Measurements from ENCODE around the gene RABEP2.
"Not testable (repeated sequence)": the region's sequence is repeated elsewhere in the genome, so short reads cannot be mapped to it uniquely, and the experiment has no call there.

Gene RABEP2

GRCh38 chr16:28876019-28876659, 48.9 kb downstream of the RABEP2 start:
- in situ Hi-C loops (cut with MboI; ENCODE audit: low pct_unique_long_range_greater_than_20kb, low sequenced_read_pairs, unreplicated experiment), result loop anchor here (10.0 kb wide), 1 partner anchor 69 kb away; no protein-coding TSS in a partner anchor
- TF ChIP-seq, protein P1, sequence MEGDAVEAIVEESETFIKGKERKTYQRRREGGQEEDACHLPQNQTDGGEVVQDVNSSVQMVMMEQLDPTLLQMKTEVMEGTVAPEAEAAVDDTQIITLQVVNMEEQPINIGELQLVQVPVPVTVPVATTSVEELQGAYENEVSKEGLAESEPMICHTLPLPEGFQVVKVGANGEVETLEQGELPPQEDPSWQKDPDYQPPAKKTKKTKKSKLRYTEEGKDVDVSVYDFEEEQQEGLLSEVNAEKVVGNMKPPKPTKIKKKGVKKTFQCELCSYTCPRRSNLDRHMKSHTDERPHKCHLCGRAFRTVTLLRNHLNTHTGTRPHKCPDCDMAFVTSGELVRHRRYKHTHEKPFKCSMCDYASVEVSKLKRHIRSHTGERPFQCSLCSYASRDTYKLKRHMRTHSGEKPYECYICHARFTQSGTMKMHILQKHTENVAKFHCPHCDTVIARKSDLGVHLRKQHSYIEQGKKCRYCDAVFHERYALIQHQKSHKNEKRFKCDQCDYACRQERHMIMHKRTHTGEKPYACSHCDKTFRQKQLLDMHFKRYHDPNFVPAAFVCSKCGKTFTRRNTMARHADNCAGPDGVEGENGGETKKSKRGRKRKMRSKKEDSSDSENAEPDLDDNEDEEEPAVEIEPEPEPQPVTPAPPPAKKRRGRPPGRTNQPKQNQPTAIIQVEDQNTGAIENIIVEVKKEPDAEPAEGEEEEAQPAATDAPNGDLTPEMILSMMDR (IDR thresholded peaks at IDR 0.05; ENCODE audit: extremely low read depth, insufficient read depth, missing control alignments), result no peak
- DNase-seq (ENCODE audit: low spot score), result no peak

DNA sequence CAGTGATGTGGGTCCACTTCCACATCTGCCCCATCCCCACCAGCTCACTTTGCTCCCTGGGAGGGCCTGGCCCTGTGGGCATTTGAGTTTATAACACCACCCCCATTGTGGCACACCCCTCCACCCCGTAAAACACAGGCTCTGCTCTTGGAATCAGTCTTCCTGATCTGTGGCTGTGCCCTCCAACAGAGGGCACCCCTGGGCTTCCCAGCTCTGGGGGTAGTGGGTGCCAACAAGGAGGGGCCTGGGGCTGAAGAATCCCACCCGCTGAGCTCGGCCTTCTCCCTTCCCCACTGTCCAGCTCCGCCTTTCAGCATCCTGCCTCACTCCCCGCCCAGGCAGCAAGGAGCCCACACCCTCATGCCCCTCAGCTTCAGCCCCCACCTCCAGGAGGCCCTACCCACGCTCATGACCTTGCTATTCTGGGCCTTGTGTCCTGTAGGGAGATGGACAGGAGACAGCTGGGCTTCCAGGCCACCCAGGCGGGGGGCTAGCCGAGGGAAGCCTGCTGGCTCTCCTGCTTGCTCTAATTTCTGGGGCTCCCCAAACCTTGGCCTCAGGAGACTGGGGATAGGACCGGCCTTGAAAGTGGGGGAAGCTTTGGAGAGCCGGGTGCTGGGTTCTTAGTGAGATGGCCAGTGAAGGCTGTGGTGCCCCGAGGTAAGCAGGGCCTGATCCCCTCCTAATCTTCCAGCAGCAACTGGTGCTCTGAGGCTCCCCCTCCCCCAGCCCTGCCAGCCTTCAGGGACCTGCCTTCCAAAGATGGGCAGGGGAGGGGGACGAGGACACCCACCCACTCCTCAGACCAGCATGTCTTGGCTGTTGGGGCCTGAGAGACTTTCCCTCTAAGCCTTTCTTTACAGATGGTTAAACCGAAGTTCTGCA, 49.7 kb downstream of the RABEP2 start:
- no peak for DNase-seq (ENCODE audit: low spot score)

DNA sequence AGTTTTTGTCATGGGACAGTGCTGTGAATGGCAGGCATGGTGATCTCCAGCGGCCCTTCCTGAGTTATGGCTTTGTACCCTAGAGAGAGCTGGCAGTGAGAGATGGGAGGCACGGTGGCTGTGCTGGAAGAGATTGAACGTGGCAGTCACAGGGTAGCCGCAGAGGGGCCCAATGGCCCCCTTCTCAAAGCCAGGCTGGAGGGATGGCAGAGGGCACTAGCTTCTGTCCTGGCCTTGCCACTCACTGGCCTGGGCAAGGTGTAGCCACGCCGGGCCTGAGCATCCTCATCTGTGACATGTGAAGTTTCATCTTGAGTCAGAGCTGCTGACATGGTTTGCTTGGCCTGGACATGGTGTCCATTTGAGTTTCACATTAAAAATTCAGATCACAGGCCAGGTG, 50.6 kb downstream of the RABEP2 start:
- TF ChIP-seq, protein P1 (IDR thresholded peaks at IDR 0.05; ENCODE audit: extremely low read depth, insufficient read depth, missing control alignments), result no peak
- no peak for DNase-seq (ENCODE audit: low spot score)
- in situ Hi-C loops (cut with MboI; ENCODE audit: low pct_unique_long_range_greater_than_20kb, low sequenced_read_pairs, unreplicated experiment), result loop anchor here (10.0 kb wide), 1 partner anchor 70 kb away; no protein-coding TSS in a partner anchor

More for the DNA sequence above, 49.7 kb downstream of the RABEP2 start:
- TF ChIP-seq, protein P1 (IDR thresholded peaks at IDR 0.05; ENCODE audit: extremely low read depth, insufficient read depth, missing control alignments), result no peak
- in situ Hi-C loops (cut with MboI; ENCODE audit: low pct_unique_long_range_greater_than_20kb, low sequenced_read_pairs, unreplicated experiment), result loop anchor here (10.0 kb wide), 1 partner anchor 69 kb away; no protein-coding TSS in a partner anchor

DNA sequence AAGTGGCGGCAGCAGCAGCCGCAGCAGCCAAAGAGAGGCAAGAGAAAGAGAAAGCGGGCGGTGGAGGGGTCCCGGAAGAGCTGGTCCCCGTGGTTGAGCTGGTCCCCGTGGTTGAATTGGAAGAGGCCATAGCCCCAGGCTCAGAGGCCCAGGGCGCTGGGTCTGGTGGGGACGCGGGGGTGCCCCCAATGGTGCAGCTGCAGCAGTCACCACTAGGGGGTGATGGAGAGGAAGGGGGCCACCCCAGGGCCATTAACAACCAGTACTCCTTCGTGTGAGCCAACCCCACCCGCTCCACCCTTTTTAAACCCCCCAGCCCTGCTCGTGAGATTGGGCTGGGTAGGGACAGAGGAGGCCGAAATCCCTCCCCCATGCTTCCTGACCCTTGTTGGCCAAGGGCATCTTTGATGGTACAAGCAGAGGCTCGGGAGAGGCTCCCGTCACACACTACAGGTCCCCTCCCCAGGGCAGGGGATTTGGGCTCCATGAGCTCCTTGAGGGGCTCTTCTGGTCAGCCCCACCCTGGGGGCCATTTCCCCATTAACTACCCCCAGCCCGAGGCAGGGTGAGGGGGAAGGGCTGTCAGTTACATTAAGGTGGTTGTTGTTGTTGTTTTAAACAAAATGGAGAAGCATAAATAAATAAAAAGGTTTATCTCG, 51.4 kb downstream of the RABEP2 start:
- TF ChIP-seq, protein P1 (IDR thresholded peaks at IDR 0.05; ENCODE audit: extremely low read depth, insufficient read depth, missing control alignments), result peak; percentile 78
- DNase-seq (ENCODE audit: low spot score), result peak; percentile 83
- in situ Hi-C loops (cut with MboI; ENCODE audit: low pct_unique_long_range_greater_than_20kb, low sequenced_read_pairs, unreplicated experiment), result loop anchor here (10.0 kb wide), 1 partner anchor 71 kb away; no protein-coding TSS in a partner anchor

- TF ChIP-seq, protein P1 (IDR thresholded peaks at IDR 0.05; ENCODE audit: extremely low read depth, insufficient read depth, missing control alignments), result no peak
- in situ Hi-C loops (cut with MboI; ENCODE audit: low pct_unique_long_range_greater_than_20kb, low sequenced_read_pairs, unreplicated experiment), result loop anchor here (10.0 kb wide), 1 partner anchor 72 kb away; no protein-coding TSS in a partner anchor
- DNase-seq (ENCODE audit: low spot score), result no peak
These were observed 52.1 kb downstream of the RABEP2 start for GRCh38 chr16:28872952-28873351.

DNA sequence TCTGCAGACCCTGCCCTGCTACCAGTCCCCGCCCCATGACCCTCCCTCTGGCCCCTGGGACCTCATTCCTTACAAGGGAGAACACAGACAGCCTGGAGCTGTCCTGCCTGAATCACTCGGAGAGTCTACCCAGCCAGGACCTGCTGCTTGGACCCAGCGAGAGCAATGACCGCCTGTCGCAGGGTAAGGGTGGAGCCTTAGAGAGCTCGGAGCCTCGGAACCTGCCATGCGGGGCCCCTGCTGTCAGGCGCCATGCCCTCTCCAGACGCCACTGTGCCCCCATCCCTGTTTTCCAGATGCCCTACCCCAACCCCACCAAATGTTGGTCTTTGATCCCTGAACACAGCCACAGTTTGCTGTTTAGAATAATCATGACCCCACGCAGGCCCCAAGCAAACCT, 55.8 kb downstream of the RABEP2 start:
- no peak for DNase-seq (ENCODE audit: low spot score)
- in situ Hi-C loops (cut with MboI; ENCODE audit: low pct_unique_long_range_greater_than_20kb, low sequenced_read_pairs, unreplicated experiment), result no loop called here
- TF ChIP-seq, protein P1 (IDR thresholded peaks at IDR 0.05; ENCODE audit: extremely low read depth, insufficient read depth, missing control alignments), result no peak

DNA sequence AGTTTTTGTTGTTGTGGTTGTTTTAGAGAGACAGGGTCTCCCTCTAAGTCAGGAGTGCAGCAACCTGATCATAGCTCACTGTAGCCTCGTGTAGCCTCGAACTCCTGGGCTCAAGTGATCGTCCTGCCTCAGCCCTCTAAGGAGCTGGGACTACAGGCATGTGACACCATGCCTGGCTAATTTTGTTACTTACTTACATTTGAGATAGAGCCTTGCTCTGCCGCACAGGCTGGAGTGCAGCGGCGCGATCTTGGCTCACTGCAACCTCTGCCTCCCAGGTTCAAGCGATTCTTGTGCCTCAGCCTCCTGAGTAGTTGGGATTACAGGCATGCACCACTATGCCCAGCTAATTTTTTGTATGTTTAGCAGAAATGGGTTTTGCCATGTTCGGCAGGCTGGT, 57.4 kb downstream of the RABEP2 start:
- in situ Hi-C loops (cut with MboI; ENCODE audit: low pct_unique_long_range_greater_than_20kb, low sequenced_read_pairs, unreplicated experiment); DNase-seq (ENCODE audit: low spot score): not testable (repeated sequence)
